Esophagus muscularis mucosa (tissue), 4 donors: ENCODE results near the gene KCNJ18. TPM values are rescaled to one million over a fixed set of nuclear protein-coding genes. Genes with fewer than 3 reads are reported as not detected.
"Not testable (repeated sequence)": the region's sequence is repeated elsewhere in the genome, so short reads cannot be mapped to it uniquely, and the experiment has no call there.

ENCODE experiments used
- DNase-seq: peaks from one replicate; pipeline ENCODE4 v3.0.0-alpha.2; 2017; ENCODE audit errors: extremely low spot score
- H3K27ac ChIP-seq, 4 donors: fragments of 200-600 bp; sonication (generic); replicated peaks in 1 of 4; 1 replicate in 3 of 4; 2 replicates in 1 of 4; pipeline ENCODE4 v1.5.1; 2016 to 2019; ENCODE audit warnings: mild to moderate bottlenecking in 1 of 4
- H3K27me3 ChIP-seq, 4 donors: fragments of 200-600 bp; sonication (generic); one replicate each; pipeline versions ENCODE4 v1.5.1 to v1.6.0; 2016 to 2019
- H3K36me3 ChIP-seq, 4 donors: fragments of 200-600 bp; sonication (generic); one replicate each; pipeline ENCODE4 v1.5.1; 2016 to 2019
- H3K4me1 ChIP-seq, 4 donors: fragments of 200-600 bp; sonication (generic); one replicate each; pipeline ENCODE4 v1.5.1; 2016 to 2019
- H3K4me3 ChIP-seq, 4 donors: fragments of 200-600 bp; sonication (generic); 1 replicate in 2 of 4; 2 replicates in 2 of 4; pipeline ENCODE4 v1.5.1; 2016 to 2019; ENCODE audit warnings: mild to moderate bottlenecking in 4 of 4, moderate library complexity in 1 of 4
- H3K9me3 ChIP-seq, 4 donors: fragments of 200-600 bp; sonication (generic); 1 replicate in 3 of 4; 2 replicates in 1 of 4; pipeline ENCODE4 v1.5.1; 2016 to 2019
- CTCF ChIP-seq, 3 experiments: fragments of 200-600 bp in 2 of 3; fragments of 450-650 bp in 1 of 3; sonication (generic) in 2 of 3; IDR thresholded peaks; one replicate each; pipeline ENCODE4 v1.5.1; 2017 to 2019; ENCODE audit warnings: antibody characterized with exemption in 3 of 3, mild to moderate bottlenecking in 2 of 3, moderate library complexity in 1 of 3
- EP300 ChIP-seq: sonication (generic); formaldehyde crosslinking; IDR thresholded peaks from one replicate; pipeline ENCODE4 v1.6.1; 2017; ENCODE audit warnings: antibody characterized with exemption
- POLR2A ChIP-seq: fragments of 450-650 bp; IDR thresholded peaks from one replicate; pipeline ENCODE4 v1.6.1; 2017; ENCODE audit warnings: antibody characterized with exemption, moderate library complexity, mild to moderate bottlenecking, low read depth
- POLR2AphosphoS5 ChIP-seq, 2 donors: sonication (generic); formaldehyde crosslinking; IDR thresholded peaks; one replicate each; pipeline ENCODE4 v1.6.1; 2017; ENCODE audit warnings: antibody characterized with exemption in 2 of 2
- WGBS: methylation state at CpG from one replicate; pipeline ENCODE4 v1.1.5; 2018; 5-methylcytosine and 5-hydroxymethylcytosine counted together
- intact Hi-C: fragments of 100-400 bp; cut with DNase I; formaldehyde crosslinking; loops from one replicate; pipeline ENCODE4 v1.15.1; 2023
- total RNA-seq, 4 donors: library from RNA; depleted of rRNA; stranded (reverse); fragments of >200 nt; gene quantifications; one replicate each; pipeline versions ENCODE4 v1.1.0 to v1.2.1, GENCODE V29; 2016

Gene KCNJ18
- total RNA-seq, 4 donors from 2014 or later, result not detected

GRCh38 chr17:21674242-21674731 lies 18.0 kb upstream of the KCNJ18 start:
- H3K9me3 ChIP-seq, result no peaks in the 10 kb centered on the region
- no peak overlapping the region for H3K27ac ChIP-seq
- 91% methylated on average over 43 of the region's 43 CpGs for WGBS
- no peak for TF ChIP-seq CTCF (IDR thresholded peaks at IDR 0.05)
- no peak for TF ChIP-seq POLR2AphosphoS5 (IDR thresholded peaks at IDR 0.05)
- TF ChIP-seq EP300, result no peak
- no peak for TF ChIP-seq POLR2A
- H3K36me3 ChIP-seq, result no peaks in the 10 kb centered on the region
- intact Hi-C loops, result no loop called here
- peaks cover 0 to 34% (median 0%) of the 10 kb centered on the region in 4 donors for H3K27me3 ChIP-seq
- no peak overlapping the region for H3K4me3 ChIP-seq
- no peaks in the 10 kb centered on the region for H3K4me1 ChIP-seq
- DNase-seq, result no peak

DNA sequence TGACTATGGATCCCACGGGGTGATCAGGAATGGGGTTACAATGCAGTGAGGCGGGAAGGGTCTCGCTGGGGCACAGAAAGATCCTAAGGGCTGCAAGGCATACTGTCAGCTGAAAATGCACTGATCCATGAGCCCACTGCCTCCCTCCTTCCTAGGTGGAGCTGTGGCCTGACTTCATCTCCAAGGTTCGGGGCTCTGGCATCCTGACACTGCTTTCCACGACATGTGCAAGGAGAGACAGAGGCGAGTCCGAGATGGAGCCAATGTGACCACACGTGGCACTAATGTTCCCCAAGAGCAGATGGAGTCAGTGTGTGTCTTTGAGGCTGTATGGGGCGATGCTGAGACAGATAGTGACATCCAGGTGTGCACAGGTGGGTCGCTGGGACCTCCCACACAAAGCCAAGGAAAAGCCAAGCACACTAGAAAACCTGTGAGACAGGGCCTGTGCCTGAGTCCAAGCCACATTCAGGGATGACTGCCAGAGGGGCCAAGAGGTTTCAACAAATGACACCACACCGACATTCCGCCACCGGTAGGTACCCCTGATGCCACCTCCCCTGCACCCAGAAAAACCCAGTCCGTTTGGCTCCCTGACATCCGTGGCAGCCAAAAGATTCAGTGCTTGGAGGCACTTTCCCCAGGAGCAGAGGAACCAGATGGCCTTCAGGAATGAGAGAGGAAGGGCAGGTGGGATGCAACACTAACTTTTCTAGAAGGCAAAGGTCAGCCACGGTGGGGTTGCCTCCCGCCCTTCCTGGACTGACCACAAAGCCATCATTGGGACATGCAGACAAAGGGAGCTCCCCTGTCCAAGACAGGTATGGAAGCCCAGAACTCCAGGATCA lies 17.2 kb upstream of the KCNJ18 start:
- DNase-seq, H3K4me3 ChIP-seq, intact Hi-C loops, H3K4me1 ChIP-seq, H3K36me3 ChIP-seq, H3K27ac ChIP-seq, H3K9me3 ChIP-seq: not testable (repeated sequence)
- 76% methylated on average over 17 of the region's 17 CpGs for WGBS
- peaks cover 0 to 42% (median 0%) of the 10 kb centered on the region in 4 donors for H3K27me3 ChIP-seq

GRCh38 chr17:21675739-21676130 lies 16.6 kb upstream of the KCNJ18 start:
- H3K27ac ChIP-seq, H3K9me3 ChIP-seq, H3K4me3 ChIP-seq, intact Hi-C loops, H3K36me3 ChIP-seq, H3K4me1 ChIP-seq, DNase-seq: not testable (repeated sequence)
- WGBS, result 90% methylated on average over 3 of the region's 3 CpGs
- H3K27me3 ChIP-seq, result peaks cover 0 to 41% (median 0%) of the 10 kb centered on the region in 4 donors

DNA sequence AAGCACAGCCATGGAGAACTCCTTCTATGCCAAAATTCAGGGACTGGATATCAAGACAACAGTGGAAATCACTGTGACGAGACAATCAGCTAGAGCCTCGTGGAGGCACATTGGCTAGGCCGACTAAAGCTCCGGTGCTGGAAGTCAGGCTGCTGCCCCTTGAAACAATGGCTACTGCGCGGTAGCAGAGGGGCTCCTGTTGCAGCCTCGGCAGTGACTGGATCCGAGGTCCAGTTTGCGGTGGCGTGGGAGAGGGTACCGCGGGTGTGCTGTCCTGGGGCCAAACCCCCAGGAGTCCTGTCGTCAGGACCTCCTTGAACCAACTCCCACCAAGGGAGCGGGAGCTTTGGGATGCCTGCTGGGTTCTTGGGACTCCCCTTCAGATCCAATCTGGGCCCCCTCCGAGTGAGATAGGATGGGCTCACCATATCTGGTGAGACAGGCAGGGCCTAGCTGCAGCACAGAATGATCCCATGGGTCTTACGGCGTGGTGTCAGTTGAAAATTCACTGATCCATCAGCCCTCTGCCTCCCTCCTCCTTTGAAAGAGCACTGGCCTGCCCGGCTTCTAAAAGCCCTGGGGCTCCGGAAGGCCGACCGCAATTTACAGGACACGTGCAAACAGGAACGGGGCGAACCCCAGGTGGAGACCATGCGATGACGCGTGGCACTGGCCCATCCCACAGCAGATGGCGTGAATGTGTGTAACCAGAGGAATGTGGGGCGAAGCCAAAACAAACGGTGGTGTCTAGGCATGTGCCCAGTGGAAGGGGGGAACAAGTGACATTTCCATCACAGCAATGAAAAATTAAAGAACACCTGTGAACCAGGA lies 15.8 kb upstream of the KCNJ18 start:
- intact Hi-C loops, result no loop called here
- DNase-seq, result no peak
- no peaks in the 10 kb centered on the region for H3K4me1 ChIP-seq
- TF ChIP-seq EP300 (no peak), CTCF (IDR thresholded peaks at IDR 0.05) (no peak), POLR2A (no peak), POLR2AphosphoS5 (IDR thresholded peaks at IDR 0.05) (no peak)
- no peaks in the 10 kb centered on the region for H3K36me3 ChIP-seq
- no peak overlapping the region for H3K4me3 ChIP-seq
- no peak overlapping the region for H3K27ac ChIP-seq
- no peaks in the 10 kb centered on the region for H3K9me3 ChIP-seq
- peaks cover 0 to 39% (median 0%) of the 10 kb centered on the region in 4 donors for H3K27me3 ChIP-seq
- WGBS, result 79% methylated on average over 26 of the region's 30 CpGs

DNA sequence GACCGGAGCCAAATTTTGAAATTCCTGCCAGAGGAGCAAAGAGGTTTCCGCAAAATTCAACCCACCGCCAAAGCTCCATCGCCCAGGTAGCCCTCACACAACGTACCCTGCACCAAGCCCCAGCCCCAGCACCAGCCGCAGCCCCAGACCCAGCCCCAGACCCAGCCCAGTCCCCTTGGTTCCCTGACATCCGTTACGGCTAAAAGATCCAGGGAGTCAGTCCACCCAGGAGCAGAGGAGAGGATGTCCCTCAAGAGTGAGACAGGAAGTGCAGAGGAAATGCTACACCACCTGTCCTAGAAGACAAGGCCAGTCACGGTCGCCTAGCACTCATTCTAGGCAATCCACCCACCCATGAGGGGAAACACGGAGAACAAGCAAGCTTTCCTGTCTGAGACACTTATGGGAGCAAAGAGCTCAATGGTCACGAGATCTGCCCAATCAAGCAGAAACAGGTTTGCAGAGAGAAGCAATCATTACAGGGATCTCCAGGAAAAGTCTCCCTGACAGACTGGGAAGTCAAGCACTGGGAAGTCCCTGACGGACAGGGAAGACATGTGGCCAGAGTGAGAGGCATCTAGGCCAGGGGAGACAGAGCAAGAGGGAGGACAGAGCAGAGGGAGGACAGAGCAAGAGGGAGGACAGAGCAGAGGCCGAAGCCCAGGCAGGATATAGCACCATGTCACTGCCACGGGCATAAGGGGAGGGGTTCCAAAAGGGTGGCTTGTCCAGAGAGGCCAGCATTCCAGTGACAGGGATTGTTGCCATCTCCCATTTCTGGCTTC lies 15.0 kb upstream of the KCNJ18 start:
- peaks cover 0 to 39% (median 0%) of the 10 kb centered on the region in 4 donors for H3K27me3 ChIP-seq
- intact Hi-C loops, result no loop called here
- no peaks in the 10 kb centered on the region for H3K36me3 ChIP-seq
- no peaks in the 10 kb centered on the region for H3K4me1 ChIP-seq
- H3K9me3 ChIP-seq, result no peaks in the 10 kb centered on the region
- TF ChIP-seq POLR2A (no peak), POLR2AphosphoS5 (IDR thresholded peaks at IDR 0.05) (no peak), CTCF (IDR thresholded peaks at IDR 0.05) (no peak), EP300 (no peak)
- H3K27ac ChIP-seq, result no peak overlapping the region
- no peak overlapping the region for H3K4me3 ChIP-seq
- 77% methylated on average over 15 of the region's 15 CpGs for WGBS
- no peak for DNase-seq
